Tibial nerve (tissue), 3 donors: Measurements from ENCODE around the gene PLCL2.

Source experiments
- CTCF ChIP-seq, 5 experiments: fragments of 200-600 bp in 3 of 5; fragments of 450-650 bp in 2 of 5; sonication (generic) in 3 of 5; IDR thresholded peaks; one replicate each; pipeline ENCODE4 v1.5.1; 2016 to 2019; ENCODE audit warnings: antibody characterized with exemption in 5 of 5, mild to moderate bottlenecking in 3 of 5, moderate library complexity in 2 of 5
- POLR2A ChIP-seq, 2 donors: fragments of 450-650 bp; IDR thresholded peaks; one replicate each; pipeline ENCODE4 v1.6.1; 2017; ENCODE audit warnings: antibody characterized with exemption in 2 of 2, mild to moderate bottlenecking in 2 of 2, moderate library complexity in 2 of 2

- no peak for TF ChIP-seq CTCF (IDR thresholded peaks at IDR 0.05)
- no peak for TF ChIP-seq POLR2A (IDR thresholded peaks at IDR 0.05)
These were observed 154.3 kb downstream of the PLCL2 start for GRCh38 chr3:17038900-17039553.
